A673 (cell line): ENCODE measurements around the gene SUSD6. TPM values are rescaled to one million over a fixed set of nuclear protein-coding genes. Genes with fewer than 3 reads are reported as not detected.

Experiments
- BruUV-seq: library from RNA; stranded (reverse); fragments of 400-500 nt; replicated peaks from 2 replicates; lab custom pipeline; 2021; lab: Mats Ljungman, UMichigan
- CTCF ChIA-PET: fragments of 300-600 bp; sonication (Branson Sonifier 250); formaldehyde crosslinking; loops from one replicate; lab custom pipeline; 2022; ENCODE audit warnings: antibody characterized with exemption; lab: Charles Lee
- POLR2A ChIA-PET: fragments of 300-600 bp; sonication (Branson Sonifier 250); formaldehyde crosslinking; loops from one replicate; lab custom pipeline; 2022; ENCODE audit warnings: antibody characterized with exemption; ENCODE audit not compliant: low non-redundant PET; lab: Charles Lee
- DNase-seq: peaks from one replicate; pipeline ENCODE4 v3.0.0-alpha.2; 2015; ENCODE audit warnings: low spot score
- H3K27ac ChIP-seq: fragments of 200-600 bp; sonication (generic); 2 replicates; pipeline ENCODE4 v1.5.1; 2016; ENCODE audit warnings: mixed run types, low read depth, mild to moderate bottlenecking, mixed read lengths, antibody characterized with exemption, low read length; ENCODE audit not compliant: poor library complexity, severe bottlenecking
- H3K27me3 ChIP-seq: fragments of 200-600 bp; sonication (generic); replicated peaks from 2 replicates; pipeline ENCODE4 v1.6.1; 2017; ENCODE audit warnings: mixed run types, low read depth, mild to moderate bottlenecking, mixed read lengths, antibody characterized with exemption, low read length; ENCODE audit not compliant: insufficient read depth, poor library complexity
- H3K36me3 ChIP-seq: fragments of 200-600 bp; sonication (generic); 2 replicates; pipeline ENCODE4 v1.6.1; 2016; ENCODE audit warnings: mixed run types, mild to moderate bottlenecking, mixed read lengths, antibody characterized with exemption, low read length; ENCODE audit not compliant: insufficient read depth, poor library complexity, severe bottlenecking
- H3K4me1 ChIP-seq: fragments of 200-600 bp; sonication (generic); 2 replicates; pipeline ENCODE4 v1.6.1; 2017; ENCODE audit warnings: mixed run types, mild to moderate bottlenecking, mixed read lengths, antibody characterized with exemption, low read length; ENCODE audit not compliant: insufficient read depth, poor library complexity, severe bottlenecking
- H3K4me3 ChIP-seq: fragments of 200-600 bp; sonication (generic); 2 replicates; pipeline ENCODE4 v1.5.1; 2016; ENCODE audit warnings: low read depth, mixed run types, mild to moderate bottlenecking, mixed read lengths, low read length; ENCODE audit not compliant: poor library complexity, severe bottlenecking
- H3K9me3 ChIP-seq: fragments of 200-600 bp; sonication (generic); 2 replicates; pipeline ENCODE4 v1.6.1; 2016; ENCODE audit warnings: mixed run types, low read depth, mild to moderate bottlenecking, mixed read lengths, antibody characterized with exemption, low read length; ENCODE audit not compliant: poor library complexity, severe bottlenecking
- CTCF ChIP-seq: fragments of 300-800, 200-600 bp; sonication (generic); conservative IDR thresholded peaks from 2 replicates; pipeline ENCODE4 v1.5.1; 2017; ENCODE audit warnings: low read depth, mild to moderate bottlenecking, antibody characterized with exemption, low read length, moderate library complexity, mixed read lengths
- EZH2 ChIP-seq: fragments of 200-600 bp; sonication (generic); IDR thresholded peaks from 2 replicates; pipeline ENCODE4 v1.6.1; 2017; ENCODE audit warnings: borderline replicate concordance, low read depth, mild to moderate bottlenecking, mixed read lengths, antibody characterized with exemption, low read length; ENCODE audit not compliant: poor library complexity, severe bottlenecking
- intact Hi-C: fragments of 100-400 bp; cut with micrococcal nuclease; formaldehyde crosslinking; loops from one replicate; pipeline ENCODE4 v1.10.0; 2022; ENCODE audit not compliant: unreplicated experiment
- total RNA-seq: library from RNA; stranded (reverse); gene quantifications from 2 replicates; pipeline ENCODE4 v1.2.3, GENCODE V29; 2021

The SUSD6 gene
- total RNA-seq, 1 experiment from 2014 or later, result 9.2 TPM

- no peaks in the 10 kb centered on the region for H3K4me1 ChIP-seq
- POLR2A ChIA-PET, result no interaction called here
- no peak overlapping the region for H3K4me3 ChIP-seq
- TF ChIP-seq CTCF (no peak), EZH2 (no peak)
- H3K9me3 ChIP-seq, result no peaks in the 10 kb centered on the region
- H3K36me3 ChIP-seq, result no peaks in the 10 kb centered on the region
- DNase-seq, result no peak
- H3K27ac ChIP-seq, result no peak overlapping the region
- no peaks in the 10 kb centered on the region for H3K27me3 ChIP-seq
- CTCF ChIA-PET, result no interaction called here
- BruUV-seq, result no TSS peak
- intact Hi-C loops, result no loop called here
Observed at GRCh38 chr14:69755784-69756183, 144.4 kb downstream of the SUSD6 start.

- Histone ChIP-seq H3K4me1 (no peaks in the 10 kb centered on the region), H3K27me3 (no peaks in the 10 kb centered on the region), H3K27ac (no peak overlapping the region), H3K4me3 (no peak overlapping the region), H3K36me3 (no peaks in the 10 kb centered on the region), H3K9me3 (no peaks in the 10 kb centered on the region)
- TF ChIP-seq EZH2 (no peak), CTCF (no peak)
- DNase-seq, result no peak
- CTCF ChIA-PET, result no interaction called here
- BruUV-seq, result no TSS peak
- POLR2A ChIA-PET, result no interaction called here
- intact Hi-C loops, result no loop called here
Observed at GRCh38 chr14:69756298-69756697, 144.9 kb downstream of the SUSD6 start.

- Histone ChIP-seq H3K4me1 (no peaks in the 10 kb centered on the region), H3K36me3 (no peaks in the 10 kb centered on the region), H3K27me3 (no peaks in the 10 kb centered on the region), H3K9me3 (no peaks in the 10 kb centered on the region), H3K4me3 (no peak overlapping the region), H3K27ac (no peak overlapping the region)
- TF ChIP-seq CTCF (no peak), EZH2 (no peak)
- intact Hi-C loops, result no loop called here
- ChIA-PET POLR2A (no interaction called here), CTCF (no interaction called here)
- DNase-seq, result no peak
- BruUV-seq, result no TSS peak
Observed at GRCh38 chr14:69760810-69761209, 149.4 kb downstream of the SUSD6 start.
